ENCODE results near the gene PPP1R3C.

DNA sequence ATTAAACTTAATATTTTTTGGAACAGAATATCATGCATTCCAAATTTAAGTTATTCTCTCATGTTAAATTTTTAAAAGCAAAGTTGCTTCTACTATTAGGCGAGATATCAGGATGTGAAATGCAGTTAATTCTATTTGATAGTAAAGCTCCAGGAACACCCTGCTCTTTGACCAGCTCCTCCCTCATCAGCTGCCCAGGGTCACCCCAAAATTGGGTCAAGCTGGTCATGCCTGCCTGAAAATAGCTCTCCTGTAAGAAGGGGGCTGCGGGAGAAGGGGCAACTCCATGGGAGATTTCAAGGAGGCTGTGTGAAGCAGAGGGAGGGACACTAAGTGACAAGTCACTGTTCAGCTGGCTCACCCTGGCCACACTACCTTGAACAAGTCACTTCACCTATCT, 5.9 kb downstream of the PPP1R3C start:
- TF ChIP-seq, protein P1, sequence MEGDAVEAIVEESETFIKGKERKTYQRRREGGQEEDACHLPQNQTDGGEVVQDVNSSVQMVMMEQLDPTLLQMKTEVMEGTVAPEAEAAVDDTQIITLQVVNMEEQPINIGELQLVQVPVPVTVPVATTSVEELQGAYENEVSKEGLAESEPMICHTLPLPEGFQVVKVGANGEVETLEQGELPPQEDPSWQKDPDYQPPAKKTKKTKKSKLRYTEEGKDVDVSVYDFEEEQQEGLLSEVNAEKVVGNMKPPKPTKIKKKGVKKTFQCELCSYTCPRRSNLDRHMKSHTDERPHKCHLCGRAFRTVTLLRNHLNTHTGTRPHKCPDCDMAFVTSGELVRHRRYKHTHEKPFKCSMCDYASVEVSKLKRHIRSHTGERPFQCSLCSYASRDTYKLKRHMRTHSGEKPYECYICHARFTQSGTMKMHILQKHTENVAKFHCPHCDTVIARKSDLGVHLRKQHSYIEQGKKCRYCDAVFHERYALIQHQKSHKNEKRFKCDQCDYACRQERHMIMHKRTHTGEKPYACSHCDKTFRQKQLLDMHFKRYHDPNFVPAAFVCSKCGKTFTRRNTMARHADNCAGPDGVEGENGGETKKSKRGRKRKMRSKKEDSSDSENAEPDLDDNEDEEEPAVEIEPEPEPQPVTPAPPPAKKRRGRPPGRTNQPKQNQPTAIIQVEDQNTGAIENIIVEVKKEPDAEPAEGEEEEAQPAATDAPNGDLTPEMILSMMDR (IDR thresholded peaks at IDR 0.05) = no peak
- no peak for TF ChIP-seq POLR2A (IDR thresholded peaks at IDR 0.05)
